HG03280 (cell line): ENCODE results near the gene SMYD3.
A peak's percentile ranks its signal among the peaks of the same experiment; 100 is the strongest.
"Not testable (repeated sequence)": the region's sequence is repeated elsewhere in the genome, so short reads cannot be mapped to it uniquely, and the experiment has no call there.

ENCODE experiments used
- ATAC-seq: cut with Tn5 transposase; IDR thresholded peaks from one replicate; pipeline ENCODE4 v1.9.1; 2021; ENCODE audit warnings: mild to moderate bottlenecking, moderate library complexity; ENCODE audit not compliant: unreplicated experiment

The SMYD3 gene

GRCh38 chr1:246041360-246041759, 465.7 kb downstream of the SMYD3 start:
- ATAC-seq, result no peak

GRCh38 chr1:246040200-246040890, 466.7 kb downstream of the SMYD3 start:
- ATAC-seq, result no peak

- no peak for ATAC-seq
Observed at GRCh38 chr1:246039584-246039983, 467.5 kb downstream of the SMYD3 start.

GRCh38 chr1:246037832-246038231, 469.2 kb downstream of the SMYD3 start:
- no peak for ATAC-seq

GRCh38 chr1:246036175-246036574, 470.9 kb downstream of the SMYD3 start:
- ATAC-seq, result no peak

GRCh38 chr1:246035060-246035541, 472.0 kb downstream of the SMYD3 start:
- no peak for ATAC-seq

GRCh38 chr1:246034630-246035029, 472.4 kb downstream of the SMYD3 start:
- ATAC-seq, result no peak

GRCh38 chr1:246032984-246033383, 474.1 kb downstream of the SMYD3 start:
- ATAC-seq, result no peak

- ATAC-seq, result no peak
Observed at GRCh38 chr1:246032031-246032551, 475.0 kb downstream of the SMYD3 start.

- no peak for ATAC-seq
Observed at GRCh38 chr1:246029616-246030015, 477.5 kb downstream of the SMYD3 start.

GRCh38 chr1:246024118-246024517, 483.0 kb downstream of the SMYD3 start:
- not testable (repeated sequence) for ATAC-seq

- ATAC-seq, result peak; percentile 74
Observed at GRCh38 chr1:246020211-246020954, 486.7 kb downstream of the SMYD3 start.

GRCh38 chr1:246018146-246018545, 488.9 kb downstream of the SMYD3 start:
- ATAC-seq, result no peak

- no peak for ATAC-seq
Observed at GRCh38 chr1:246012341-246012740, 494.7 kb downstream of the SMYD3 start.

- ATAC-seq, result no peak
Observed at GRCh38 chr1:246010386-246010785, 496.7 kb downstream of the SMYD3 start.

GRCh38 chr1:246008363-246008831, 498.7 kb downstream of the SMYD3 start:
- ATAC-seq, result no peak

GRCh38 chr1:246005067-246005466, 502.0 kb downstream of the SMYD3 start:
- no peak for ATAC-seq

GRCh38 chr1:246004301-246004700, 502.8 kb downstream of the SMYD3 start:
- ATAC-seq, result no peak

GRCh38 chr1:246003442-246003730, 503.7 kb downstream of the SMYD3 start:
- ATAC-seq, result no peak

- ATAC-seq, result peak; percentile 65
Observed at GRCh38 chr1:246002725-246003441, 504.2 kb downstream of the SMYD3 start.

GRCh38 chr1:246001837-246002230, 505.2 kb downstream of the SMYD3 start:
- no peak for ATAC-seq
